Esophagus (tissue), 2 donors: Measurements from ENCODE around the gene STAB1. TPM values are rescaled to one million over a fixed set of nuclear protein-coding genes. Genes with fewer than 3 reads are reported as not detected.

Source experiments
- H3K27ac ChIP-seq, 2 donors: one replicate each; pipeline ENCODE4 v1.5.1; 2013; ENCODE audit warnings: low read depth in 2 of 2, mild to moderate bottlenecking in 2 of 2, inconsistent platforms in 1 of 2, low read length in 1 of 2, moderate library complexity in 1 of 2
- H3K27me3 ChIP-seq, 2 donors: one replicate each; pipeline ENCODE4 v1.6.1; 2013; ENCODE audit warnings: low read length in 2 of 2, control low read depth in 1 of 2, mild to moderate bottlenecking in 1 of 2; ENCODE audit not compliant: insufficient read depth in 2 of 2, control insufficient read depth in 1 of 2
- H3K36me3 ChIP-seq, 2 donors: one replicate each; pipeline ENCODE4 v1.6.1; 2013; ENCODE audit warnings: low read length in 1 of 2; ENCODE audit not compliant: control insufficient read depth in 2 of 2, insufficient read depth in 2 of 2
- H3K4me1 ChIP-seq, 2 donors: one replicate each; pipeline ENCODE4 v1.6.1; 2013; ENCODE audit warnings: low read length in 1 of 2; ENCODE audit not compliant: control insufficient read depth in 2 of 2, insufficient read depth in 2 of 2
- H3K4me3 ChIP-seq, 2 donors: one replicate each; pipeline ENCODE4 v1.5.1; 2013; ENCODE audit warnings: low read length in 2 of 2, mild to moderate bottlenecking in 2 of 2, low read depth in 1 of 2, moderate library complexity in 1 of 2
- H3K9me3 ChIP-seq, 2 donors: one replicate each; pipeline ENCODE4 v1.6.1; 2013; ENCODE audit warnings: mild to moderate bottlenecking in 2 of 2, low read depth in 1 of 2, low read length in 1 of 2, moderate library complexity in 1 of 2; ENCODE audit not compliant: control insufficient read depth in 2 of 2, insufficient read depth in 1 of 2
- WGBS, 2 donors: extraction: QIAGEN DNeasy Blood & Tissue Kit; methylation state at CpG; one replicate each; pipeline ENCODE4 v1.1.7; 2013; 5-methylcytosine and 5-hydroxymethylcytosine counted together
- polyA plus RNA-seq, 2 donors: library from polyadenylated mRNA; stranded (reverse); fragments of 200-250 nt; gene quantifications; one replicate each; pipeline ENCODE4 v1.2.3, GENCODE V29; 2013
- donor health status: healthy with polysubstance abuse.
- donor health status: Bipolar disorder and iron deficiency.

The STAB1 gene
- polyA plus RNA-seq, 2 donors: 30.5 to 39.0 TPM

- 55 to 71% methylated on average over 4 of the region's 4 CpGs for WGBS, 2 donors
- Histone ChIP-seq H3K4me1 (no peaks in the 10 kb centered on the region), H3K9me3 (no peaks in the 10 kb centered on the region), H3K27ac (no peak overlapping the region), H3K27me3 (no peaks in the 10 kb centered on the region), H3K36me3 (peaks cover 12 to 14% of the 10 kb centered on the region in 2 donors), H3K4me3 (no peak overlapping the region)
Measured at GRCh38 chr3:52561028-52561747, 66.0 kb downstream of the STAB1 start.

GRCh38 chr3:52563984-52564383 is 68.8 kb downstream of the STAB1 start:
- no peak overlapping the region for H3K4me3 ChIP-seq
- no peaks in the 10 kb centered on the region for H3K4me1 ChIP-seq
- H3K27me3 ChIP-seq: no peaks in the 10 kb centered on the region
- no peaks in the 10 kb centered on the region for H3K9me3 ChIP-seq
- no peak overlapping the region for H3K27ac ChIP-seq
- WGBS, 2 donors: 95 to 97% methylated on average over 2 of the region's 2 CpGs
- peaks cover 5 to 11% of the 10 kb centered on the region in 2 donors for H3K36me3 ChIP-seq

GRCh38 chr3:52568069-52568468 is 72.9 kb downstream of the STAB1 start:
- peaks cover 0 to 3% of the 10 kb centered on the region in 2 donors for H3K36me3 ChIP-seq
- no peak overlapping the region for H3K4me3 ChIP-seq
- H3K27me3 ChIP-seq: no peaks in the 10 kb centered on the region
- no peaks in the 10 kb centered on the region for H3K4me1 ChIP-seq
- WGBS, 2 donors: 96 to 97% methylated on average over 2 of the region's 2 CpGs
- no peak overlapping the region for H3K27ac ChIP-seq
- H3K9me3 ChIP-seq: no peaks in the 10 kb centered on the region

GRCh38 chr3:52570076-52570475 is 74.9 kb downstream of the STAB1 start:
- H3K27ac ChIP-seq: no peak overlapping the region
- no peaks in the 10 kb centered on the region for H3K4me1 ChIP-seq
- H3K4me3 ChIP-seq: no peak overlapping the region
- no peaks in the 10 kb centered on the region for H3K9me3 ChIP-seq
- no peaks in the 10 kb centered on the region for H3K27me3 ChIP-seq
- WGBS, 2 donors: 94% methylated on average over 4 of the region's 4 CpGs
- H3K36me3 ChIP-seq: peaks cover 0 to 4% of the 10 kb centered on the region in 2 donors

- Histone ChIP-seq H3K27me3 (no peaks in the 10 kb centered on the region), H3K9me3 (no peaks in the 10 kb centered on the region), H3K4me1 (no peaks in the 10 kb centered on the region), H3K4me3 (no peak overlapping the region), H3K27ac (no peak overlapping the region), H3K36me3 (peaks cover 2 to 4% of the 10 kb centered on the region in 2 donors)
- WGBS, 2 donors: 65% methylated on average over 6 of the region's 6 CpGs
Measured at GRCh38 chr3:52572221-52572620, 77.1 kb downstream of the STAB1 start.

Other genes with a start within 250 kb of the STAB1 start
- gene PPM1M, start 249.6 kb upstream of the STAB1 start, polyA plus RNA-seq: 10 to 100 TPM; 10.1 to 15.6 TPM
- 10 to 100 TPM; 19.9 to 33.6 TPM for gene WDR82, start 216.7 kb upstream of the STAB1 start, polyA plus RNA-seq
- gene GLYCTK, start 207.5 kb upstream of the STAB1 start, polyA plus RNA-seq: 1 to 10 TPM; 5.9 to 6.2 TPM
- 1 to 10 TPM; 2.4 to 4.9 TPM for gene DNAH1, start 179.0 kb upstream of the STAB1 start, polyA plus RNA-seq
- 10 to 100 TPM; 50.0 to 65.2 TPM for gene BAP1, start 85.3 kb upstream of the STAB1 start, polyA plus RNA-seq
- 1 to 10 TPM; 3.7 to 3.9 TPM for gene PHF7, start 84.7 kb upstream of the STAB1 start, polyA plus RNA-seq
- 1 to 10 TPM; 1.3 to 1.7 TPM for gene SEMA3G, start 50.2 kb upstream of the STAB1 start, polyA plus RNA-seq
- gene TNNC1, start 41.3 kb upstream of the STAB1 start, polyA plus RNA-seq: 1 to 10 TPM; 1.3 to 2.0 TPM
- 10 to 100 TPM; 32.2 to 59.6 TPM for gene NISCH, start 39.7 kb upstream of the STAB1 start, polyA plus RNA-seq
- 10 to 100 TPM; 81.7 to 93.7 TPM for gene NT5DC2, start 38.5 kb downstream of the STAB1 start, polyA plus RNA-seq
- gene UQCC5, start 41.3 kb downstream of the STAB1 start, polyA plus RNA-seq: 10 to 100 TPM; 20.9 to 37.7 TPM
- 10 to 100 TPM in 1 of 2 donors, 1 to 10 TPM in 1; 8.3 to 12.0 TPM for gene PBRM1, start 190.6 kb downstream of the STAB1 start, polyA plus RNA-seq
- 100 to 1,000 TPM in 1 of 2 donors, 10 to 100 TPM in 1; 91.8 to 103 TPM for gene GNL3, start 190.7 kb downstream of the STAB1 start, polyA plus RNA-seq
- 10 to 100 TPM; 16.7 to 19.8 TPM for gene GLT8D1, start 210.5 kb downstream of the STAB1 start, polyA plus RNA-seq
- 100 to 1,000 TPM in 1 of 2 donors, 10 to 100 TPM in 1; 54.6 to 114 TPM for gene SPCS1, start 210.8 kb downstream of the STAB1 start, polyA plus RNA-seq